Right lung (tissue), 5 donors: ENCODE results near the gene LRRC46. TPM values are rescaled to one million over a fixed set of nuclear protein-coding genes. Genes with fewer than 3 reads are reported as not detected.
A peak's percentile ranks its signal among the peaks of the same experiment; 100 is the strongest.

Experiments
- DNase-seq, 2 donors: peaks; one replicate each; pipeline ENCODE4 v3.0.0-alpha.2; 2013
- polyA plus RNA-seq, 5 donors: library from polyadenylated mRNA; unstranded; fragments of 120-200 nt; gene quantifications; one replicate each; pipeline versions ENCODE4 v1.2.1 to v1.2.3, GENCODE V29; 2013; ENCODE audit warnings: inconsistent platforms in 1 of 5, low replicate concordance in 1 of 5; ENCODE audit not compliant: insufficient read length in 5 of 5, insufficient read depth in 1 of 5

The LRRC46 gene
- polyA plus RNA-seq, 5 donors: 3.7 to 19.3 (median 12.8) TPM

GRCh38 chr17:47875011-47875985 is 43.8 kb downstream of the LRRC46 start:
- DNase-seq: no peak

GRCh38 chr17:47877368-47878034 is 46.0 kb downstream of the LRRC46 start:
- no peak for DNase-seq

DNA sequence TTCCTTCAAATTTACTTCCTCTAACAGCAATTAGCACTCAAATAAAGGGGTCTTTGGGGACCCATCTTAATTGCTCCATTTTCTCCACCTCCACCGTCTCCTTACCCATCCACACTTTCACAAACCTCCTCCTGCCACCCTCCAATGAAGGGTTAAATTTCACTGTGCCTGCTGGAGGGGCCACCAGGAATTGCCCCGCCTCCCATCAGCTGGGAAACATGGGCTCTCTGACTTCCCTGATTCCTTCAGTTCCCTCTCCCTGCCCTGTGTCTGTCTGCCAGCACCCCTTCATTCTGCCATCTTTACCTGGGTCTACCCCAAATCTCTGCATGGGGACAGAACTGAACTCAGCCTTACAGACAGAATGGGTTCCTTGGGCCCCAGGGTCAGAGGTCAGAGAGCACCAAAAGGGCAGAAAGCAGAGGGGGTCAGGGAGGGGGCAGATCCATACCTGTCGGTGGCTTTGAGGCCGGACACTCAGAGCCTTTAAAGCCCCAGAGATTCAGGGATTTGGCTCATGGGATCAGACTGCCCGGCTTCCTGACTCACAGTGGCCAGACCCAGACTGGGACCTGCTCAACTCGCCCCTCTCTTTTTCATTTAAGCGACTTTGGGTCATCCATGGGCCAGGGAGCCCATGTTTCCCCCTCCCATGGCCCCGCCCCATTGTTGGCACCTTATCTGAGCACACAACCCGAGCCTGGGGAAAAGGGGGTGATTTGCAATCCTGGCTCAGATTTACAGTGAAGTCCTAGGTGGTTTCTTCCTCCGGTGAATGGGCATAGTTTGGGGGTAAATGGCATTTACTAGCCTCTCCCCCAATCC is 46.9 kb downstream of the LRRC46 start:
- no peak for DNase-seq

DNA sequence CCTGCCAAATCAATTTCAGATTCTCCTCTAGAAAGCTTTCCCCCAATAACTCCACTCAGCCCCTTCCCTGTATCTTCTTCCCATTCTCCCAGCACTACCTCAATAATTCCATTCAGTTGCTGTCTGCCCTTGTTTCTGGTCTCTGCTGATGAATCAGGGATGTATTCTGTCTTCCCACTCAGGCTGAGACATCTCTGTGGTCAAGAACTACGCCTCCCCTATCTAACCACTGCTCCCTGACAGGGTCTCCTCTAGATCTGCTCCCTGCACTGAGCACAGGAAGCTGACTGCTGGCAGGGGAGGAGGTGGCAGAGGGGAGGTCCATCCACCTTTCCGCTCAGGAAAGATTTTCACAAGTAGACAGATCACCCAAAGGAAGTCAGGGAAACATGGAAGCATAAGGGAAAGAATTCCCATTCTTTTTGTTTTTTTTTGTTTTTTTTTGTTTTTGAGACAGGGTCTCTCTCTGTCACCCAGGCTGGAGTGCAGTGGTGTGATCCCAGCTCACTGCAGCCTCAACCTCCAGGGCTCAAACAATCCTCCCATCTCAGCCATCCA is 47.6 kb downstream of the LRRC46 start:
- no peak for DNase-seq

DNA sequence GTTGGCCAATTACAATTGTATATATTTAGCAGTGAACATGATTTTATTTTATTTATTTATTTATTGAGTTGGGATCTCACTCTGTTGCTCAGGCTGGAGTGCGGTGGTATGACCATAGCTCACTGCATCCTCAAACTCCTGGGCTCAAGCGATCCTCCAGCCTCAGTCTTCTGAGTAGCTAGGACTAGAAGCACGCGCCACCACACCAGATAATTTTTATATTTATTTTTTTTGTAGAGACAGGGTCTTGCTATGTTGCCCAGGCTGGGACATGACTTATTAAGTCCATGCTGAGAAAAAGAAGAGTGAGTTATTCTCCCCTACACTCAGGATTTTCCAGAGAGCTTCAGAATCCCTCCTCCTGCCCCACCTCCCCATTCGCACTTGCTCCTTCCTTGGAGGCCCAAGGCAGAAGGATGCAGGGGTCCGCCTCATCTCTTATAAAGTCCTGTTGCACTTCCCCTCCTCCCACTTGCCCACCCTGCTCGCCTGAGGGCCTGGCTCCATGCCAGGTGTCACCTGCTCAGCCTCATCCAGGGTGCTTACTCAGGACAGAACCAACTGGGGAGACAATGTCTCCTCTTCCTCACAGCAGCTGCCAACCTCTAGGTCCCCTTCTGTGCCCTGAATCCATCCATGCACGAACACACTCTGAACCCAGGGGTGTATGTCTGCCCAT is 48.4 kb downstream of the LRRC46 start:
- DNase-seq: no peak

GRCh38 chr17:47882247-47882646 is 50.8 kb downstream of the LRRC46 start:
- no peak for DNase-seq

GRCh38 chr17:47882695-47883588 is 51.5 kb downstream of the LRRC46 start:
- no peak for DNase-seq

- DNase-seq: peak in 1 of 2 donors; percentile 36
These were observed 52.3 kb downstream of the LRRC46 start for GRCh38 chr17:47883589-47884426.

DNA sequence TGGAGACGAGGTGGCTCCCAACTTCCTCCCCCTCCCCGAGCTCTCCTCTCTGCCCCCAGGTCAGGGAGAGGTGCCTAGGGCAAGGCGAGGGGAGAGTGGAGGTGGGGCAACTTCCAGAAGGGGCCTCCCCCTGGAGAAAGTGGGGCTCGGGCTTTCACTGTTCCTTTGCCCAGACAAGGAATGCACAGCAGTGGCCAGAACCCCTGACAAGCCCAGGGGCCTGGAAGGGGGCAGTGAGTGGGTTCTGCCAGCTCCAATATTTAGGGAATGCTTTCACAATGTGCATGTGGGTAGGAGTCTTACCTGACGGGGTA is 52.9 kb downstream of the LRRC46 start:
- no peak for DNase-seq

DNA sequence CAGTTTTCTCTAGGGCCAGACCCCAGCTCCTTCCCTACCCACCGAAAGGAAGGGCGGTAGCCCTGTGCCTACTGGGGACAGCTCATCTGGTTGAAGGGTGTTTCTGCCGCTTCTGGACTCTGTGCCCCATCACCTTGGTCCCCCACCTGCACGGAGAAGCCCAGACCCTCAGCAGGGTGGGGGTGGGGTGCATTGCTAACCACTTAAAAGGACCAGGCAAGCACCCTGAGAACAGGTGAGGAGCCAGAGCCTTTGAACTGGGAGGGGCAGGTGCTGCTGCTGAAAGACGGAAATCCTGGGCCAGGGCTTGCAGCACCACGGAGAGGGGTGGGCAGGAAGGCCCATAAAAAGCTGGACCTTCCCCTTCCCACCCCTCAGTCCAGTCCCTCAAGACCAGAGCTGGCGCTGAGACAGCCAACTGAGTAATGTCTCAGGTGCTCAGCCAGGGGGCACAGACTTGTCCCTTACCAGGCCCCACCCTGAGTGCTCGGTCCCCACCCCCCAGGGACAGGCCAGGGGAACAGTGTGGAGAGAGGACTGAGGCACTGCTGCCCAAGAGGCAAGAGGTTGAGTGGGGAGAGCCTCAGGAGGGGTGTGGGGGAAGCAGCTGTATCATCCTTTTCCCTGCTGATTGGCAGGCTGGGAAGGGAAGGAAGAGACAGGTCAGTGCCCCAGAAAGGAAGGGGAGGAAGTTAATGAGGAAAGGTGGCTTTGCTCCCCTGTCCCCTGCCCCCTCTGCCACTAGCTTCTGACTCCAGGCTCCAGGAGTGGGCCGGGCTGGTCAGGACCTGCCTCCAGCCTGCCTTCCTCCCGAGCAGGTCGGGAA is 53.6 kb downstream of the LRRC46 start:
- no peak for DNase-seq

Other genes starting within 250 kb of the LRRC46 start
- gene KPNB1, start 181.8 kb upstream of the LRRC46 start, polyA plus RNA-seq: 100 to 1,000 TPM; 183 to 266 (median 224) TPM
- gene TBKBP1, start 137.5 kb upstream of the LRRC46 start, polyA plus RNA-seq: 10 to 100 TPM; 19.4 to 32.4 (median 29.4) TPM
- gene TBX21, start 98.4 kb upstream of the LRRC46 start, polyA plus RNA-seq: under 1 TPM; 0.09 to 0.64 (median 0.27) TPM
- gene OSBPL7, start 9.9 kb upstream of the LRRC46 start, polyA plus RNA-seq: 10 to 100 TPM; 12.1 to 21.8 (median 17.5) TPM
- 10 to 100 TPM; 45.2 to 51.7 (median 49.0) TPM for gene MRPL10, start 129 bp upstream of the LRRC46 start, polyA plus RNA-seq
- gene SCRN2, start 9.6 kb downstream of the LRRC46 start, polyA plus RNA-seq: 10 to 100 TPM; 32.5 to 52.4 (median 41.7) TPM
- gene SP6, start 19.5 kb downstream of the LRRC46 start, polyA plus RNA-seq: 1 to 10 TPM; 3.5 to 6.3 (median 4.3) TPM
- 10 to 100 TPM; 19.9 to 24.5 (median 21.0) TPM for gene SP2, start 64.6 kb downstream of the LRRC46 start, polyA plus RNA-seq
- gene PNPO, start 109.9 kb downstream of the LRRC46 start, polyA plus RNA-seq: 10 to 100 TPM in 3 of 5 donors, 1 to 10 TPM in 2; 9.2 to 13.3 (median 11.2) TPM
- 10 to 100 TPM; 31.5 to 44.8 (median 39.9) TPM for gene PRR15L, start 126.2 kb downstream of the LRRC46 start, polyA plus RNA-seq
- 100 to 1,000 TPM; 141 to 179 (median 149) TPM for gene CDK5RAP3, start 139.4 kb downstream of the LRRC46 start, polyA plus RNA-seq
- gene COPZ2, start 206.1 kb downstream of the LRRC46 start, polyA plus RNA-seq: 10 to 100 TPM; 18.2 to 35.3 (median 23.4) TPM
- 100 to 1,000 TPM; 102 to 127 (median 120) TPM for gene NFE2L1, start 216.7 kb downstream of the LRRC46 start, polyA plus RNA-seq